GM19099 (cell line): ENCODE data around the gene NOL9.

Source experiments
- POLR2A ChIP-seq: IDR thresholded peaks from 3 replicates; pipeline ENCODE4 v1.6.1; 2011; ENCODE audit warnings: low read depth; ENCODE audit not compliant: insufficient read length; ENCODE audit errors: extremely low read depth

The NOL9 gene

DNA sequence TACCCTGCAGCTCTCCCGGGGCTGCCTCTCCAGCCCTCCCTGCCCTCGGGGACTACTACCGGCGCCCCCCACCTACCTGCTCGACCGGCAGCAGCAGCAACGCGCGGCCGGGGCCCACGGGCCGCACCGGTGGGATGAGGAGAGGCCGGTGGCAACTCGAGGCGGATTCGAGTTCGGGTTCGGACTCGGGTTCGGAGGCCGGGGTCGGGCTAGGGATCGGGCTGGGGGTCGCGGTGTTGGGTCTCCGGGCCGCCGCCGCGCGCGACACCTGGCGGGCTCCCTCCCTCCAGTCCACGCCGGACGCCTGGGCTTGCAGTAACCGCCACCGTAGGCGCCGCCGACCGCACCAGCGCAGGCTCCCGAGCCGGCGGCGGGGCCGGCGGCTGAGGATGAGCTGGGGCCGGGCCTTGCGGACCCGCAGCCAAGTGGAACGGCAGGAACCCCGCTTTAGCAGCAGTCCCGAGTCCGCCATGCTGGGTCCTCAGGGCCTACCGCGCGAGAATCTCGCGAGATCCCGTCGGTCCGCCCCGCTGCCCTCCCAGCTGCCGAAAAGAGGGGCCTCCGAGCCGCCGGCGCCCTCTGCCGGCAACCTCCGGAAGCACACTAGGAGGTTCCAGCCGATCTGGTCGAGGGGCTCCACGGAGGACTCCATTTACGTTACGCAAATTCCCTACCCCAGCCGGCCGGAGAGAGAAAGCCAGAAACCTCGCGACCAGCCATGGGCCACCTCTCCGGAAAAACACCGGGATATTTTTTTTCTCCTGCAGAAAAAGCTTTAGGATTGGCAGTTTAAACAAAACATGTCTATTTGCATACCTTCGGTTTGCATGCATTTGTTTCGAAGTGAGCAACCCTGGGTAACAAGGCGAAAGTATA, at the start of gene NOL9:
Gene NOL9, minus strand, starts transcription at position 483 of the 876 bp plus-strand sequence. Its CDS starts 11 bp downstream, at position 472.
- TF ChIP-seq POLR2A, result peak; percentile 91

DNA sequence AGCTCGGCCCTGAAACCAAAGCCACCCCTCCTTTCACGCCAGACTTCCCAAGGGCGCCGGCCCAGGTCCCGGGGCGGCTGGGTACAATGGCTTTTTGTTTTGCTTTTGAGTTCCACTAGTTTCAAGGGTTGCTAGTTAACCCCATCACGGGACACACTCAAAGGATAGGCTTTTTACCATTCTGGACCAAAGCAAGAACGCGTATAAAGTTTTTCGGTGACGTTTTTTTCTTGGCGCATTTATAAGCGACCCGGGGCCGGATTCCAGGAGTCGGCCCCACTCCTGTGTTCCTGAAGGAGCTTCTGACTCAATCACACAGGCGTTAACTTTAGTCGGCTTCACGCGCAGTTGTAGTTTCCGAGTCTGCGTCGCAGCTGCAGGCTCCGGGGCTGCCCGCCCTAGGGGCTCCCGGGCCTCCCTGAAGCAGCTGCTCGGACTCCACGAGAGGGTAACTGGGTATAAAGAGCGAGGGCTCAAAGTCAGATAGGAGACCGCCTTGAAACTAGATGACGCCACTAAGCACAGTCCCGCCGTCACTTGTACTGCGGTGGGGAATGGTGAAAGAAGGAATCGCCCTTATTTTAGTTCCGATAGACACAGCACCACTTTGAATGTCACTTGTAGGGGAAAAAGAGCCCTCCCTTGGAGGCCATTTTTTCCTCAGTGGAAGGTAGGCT, 49.1 kb upstream of the NOL9 start:
- TF ChIP-seq POLR2A, result no peak

DNA sequence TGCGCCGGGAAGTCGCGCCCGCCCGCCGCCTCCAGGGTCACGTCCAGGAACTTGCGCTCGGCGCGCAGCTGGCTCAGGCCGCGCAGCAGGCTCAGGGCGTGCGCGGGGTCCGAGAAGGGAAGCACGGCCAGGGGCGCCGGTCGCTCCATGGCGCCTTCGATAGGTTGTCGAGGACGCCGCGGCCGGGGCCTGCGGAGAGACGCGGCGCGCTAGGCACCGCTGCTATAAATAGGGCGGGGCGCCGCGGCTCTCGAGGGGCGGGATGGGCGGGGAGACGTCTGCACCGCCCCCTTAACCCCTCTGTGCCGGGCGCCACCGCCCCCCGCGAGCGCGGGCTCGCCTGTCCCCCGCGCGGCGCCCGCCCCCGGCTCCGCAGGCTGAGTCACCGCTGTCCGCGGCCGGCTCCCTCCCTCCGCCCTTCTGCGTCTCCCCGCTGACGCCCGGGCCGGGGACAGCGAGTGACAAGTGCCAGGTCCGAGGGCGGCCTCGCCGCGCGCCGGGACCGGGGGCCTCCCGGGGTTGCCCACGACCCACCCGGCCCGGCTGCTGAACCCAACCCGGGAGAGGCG, 48.4 kb upstream of the NOL9 start, which contains the start of gene KLHL21:
Gene KLHL21, minus strand, starts transcription at position 201 of the 569 bp plus-strand sequence. Its CDS starts 52 bp downstream, at position 149.
- TF ChIP-seq POLR2A, result peak; percentile 90

DNA sequence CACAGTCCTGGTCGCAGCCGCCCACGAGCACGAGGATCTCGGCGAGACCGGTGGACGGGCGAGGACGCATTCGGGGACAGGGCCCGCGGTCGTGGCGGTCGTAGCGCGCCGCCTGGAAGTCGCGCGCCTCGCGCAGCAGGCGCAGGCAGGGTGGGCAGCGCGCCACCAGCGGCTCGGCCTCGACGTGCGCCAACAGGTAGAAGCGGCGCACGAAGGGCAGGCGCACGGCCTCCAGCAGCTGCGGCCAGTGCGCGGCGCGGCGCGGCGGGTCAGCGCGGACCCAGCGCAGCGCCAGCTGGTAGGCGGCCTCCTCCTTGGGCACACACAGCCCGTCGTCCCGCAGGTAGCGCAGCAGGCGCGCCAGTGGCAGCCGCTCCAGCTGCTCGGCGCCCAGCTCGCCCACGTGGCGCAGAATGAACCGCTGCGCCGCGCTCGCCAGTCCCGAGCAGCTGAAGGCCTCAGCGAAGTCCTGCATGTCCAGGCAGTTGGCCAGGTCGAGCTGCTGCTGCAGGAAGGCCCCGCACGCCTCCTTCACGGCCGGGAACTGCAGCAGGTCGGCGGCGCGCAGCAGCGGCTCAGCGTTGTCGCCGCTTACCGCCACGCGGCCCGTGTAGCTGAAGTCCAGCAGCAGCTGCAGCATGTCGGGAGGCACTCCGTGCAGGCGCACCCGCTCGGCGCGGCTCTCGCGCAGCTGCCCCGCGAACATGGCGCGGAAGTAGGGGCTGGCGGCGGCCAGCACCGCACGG, 47.8 kb upstream of the NOL9 start:
- TF ChIP-seq POLR2A, result no peak

DNA sequence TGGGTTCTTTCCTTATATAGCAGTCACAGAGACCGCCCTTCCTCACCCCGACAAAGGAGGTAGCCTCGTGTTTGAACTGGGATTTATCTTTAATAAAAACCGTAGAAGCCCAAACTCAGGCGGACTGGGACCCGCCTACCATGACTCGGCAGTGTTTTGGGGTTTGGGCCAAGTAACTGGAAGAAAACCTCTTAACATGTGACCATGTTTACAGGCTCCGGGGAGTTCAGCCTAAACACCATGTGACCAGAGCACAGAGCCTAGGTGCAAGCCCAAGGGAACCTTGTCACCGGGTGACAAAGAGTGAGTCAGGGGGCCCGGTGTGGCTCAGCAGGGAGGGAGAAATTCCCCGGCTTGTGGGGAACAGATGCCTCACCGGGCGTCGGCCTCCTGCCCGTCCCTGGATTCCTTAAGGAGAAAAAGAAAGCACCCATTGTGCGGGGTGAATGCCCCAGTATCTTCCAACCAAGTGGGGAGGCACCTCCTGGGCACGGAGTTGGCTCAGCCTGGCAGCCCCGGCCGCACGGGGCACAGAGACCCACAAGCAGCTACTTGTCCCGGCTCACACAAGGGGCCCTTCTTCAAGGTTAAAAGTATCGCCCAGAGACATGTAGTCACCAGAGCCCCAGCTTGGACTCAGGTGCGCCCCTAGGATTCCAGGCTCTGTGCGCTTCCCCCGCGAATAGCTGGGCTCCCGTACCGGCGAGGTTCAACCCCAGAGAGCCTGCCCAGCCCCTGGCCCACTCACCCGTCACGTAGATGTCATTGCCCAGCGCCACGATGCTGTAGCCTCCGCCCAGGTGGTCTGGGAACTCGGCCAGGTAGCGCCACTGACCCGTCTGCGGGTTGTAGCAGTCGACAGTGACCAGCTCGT, 47.0 kb upstream of the NOL9 start:
- peak; percentile 11 for TF ChIP-seq POLR2A

DNA sequence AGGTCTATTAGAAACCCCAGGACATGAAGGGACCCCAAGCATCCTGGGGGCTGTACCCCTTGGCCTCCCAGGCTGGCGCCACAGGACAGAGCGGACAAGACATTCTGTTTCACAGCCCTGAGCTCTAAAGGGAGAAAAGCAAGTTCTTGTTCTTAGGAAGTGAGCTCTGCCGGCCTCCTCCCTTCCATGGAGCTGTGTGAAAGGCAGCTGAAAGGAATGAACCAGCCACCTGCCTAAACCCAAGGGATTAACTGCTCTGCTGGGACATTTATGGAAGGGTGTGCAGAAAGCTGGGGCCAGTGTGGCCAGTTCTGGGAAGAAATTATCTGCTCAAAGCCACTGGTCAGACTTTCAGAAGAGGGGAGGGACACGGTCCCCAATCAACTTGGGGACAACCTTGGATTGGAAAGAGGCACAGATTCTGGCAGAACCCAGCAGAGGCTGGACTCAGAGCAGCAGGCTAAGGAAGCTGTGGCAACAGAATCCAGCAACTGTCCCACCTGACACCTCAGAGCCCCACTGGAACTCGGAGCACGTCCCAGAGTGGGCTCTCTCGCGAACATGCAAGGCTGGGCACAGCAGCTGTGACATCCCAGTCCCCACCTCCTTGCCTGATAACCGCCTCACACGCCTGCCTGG, 46.2 kb upstream of the NOL9 start:
- TF ChIP-seq POLR2A, result no peak

DNA sequence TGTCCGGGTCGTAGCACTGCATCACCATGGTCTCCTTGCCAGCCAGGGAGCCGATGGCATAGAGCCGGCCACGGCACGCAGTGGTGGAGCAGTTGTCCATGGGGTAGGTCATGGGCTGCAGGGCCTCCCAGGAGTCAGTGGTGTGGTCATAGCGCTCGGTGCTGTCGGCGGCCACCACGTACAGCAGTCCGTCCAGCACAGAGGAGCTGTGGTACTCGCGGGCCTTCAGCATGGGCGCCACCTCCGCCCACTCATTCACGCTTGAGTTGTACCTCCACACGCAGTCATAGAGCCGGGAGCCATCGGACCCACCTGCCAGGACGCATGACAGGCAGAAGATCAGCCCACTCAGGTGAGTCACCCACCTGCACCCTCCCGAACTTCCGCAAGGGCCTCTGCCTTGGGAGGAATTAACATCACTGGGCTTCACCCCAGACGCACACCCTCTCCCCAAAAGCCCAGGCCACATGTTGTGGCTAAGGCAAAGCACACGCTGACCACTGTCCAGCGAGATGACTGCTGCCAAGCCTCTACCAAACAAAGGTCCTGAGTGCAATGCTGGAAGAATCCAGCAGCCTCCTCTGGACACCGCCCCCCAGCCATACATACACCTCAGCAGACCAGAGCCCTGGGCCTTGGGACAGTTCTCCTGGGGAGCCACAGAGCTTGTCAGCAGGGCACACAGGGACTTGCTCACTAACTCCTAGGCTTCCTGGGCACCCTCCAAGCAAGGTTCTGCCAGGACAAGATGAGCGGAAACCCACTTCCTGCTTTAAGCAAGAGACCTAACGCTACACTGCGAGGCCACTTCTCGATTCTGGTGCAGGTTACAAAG, 45.0 kb upstream of the NOL9 start:
- no peak for TF ChIP-seq POLR2A

DNA sequence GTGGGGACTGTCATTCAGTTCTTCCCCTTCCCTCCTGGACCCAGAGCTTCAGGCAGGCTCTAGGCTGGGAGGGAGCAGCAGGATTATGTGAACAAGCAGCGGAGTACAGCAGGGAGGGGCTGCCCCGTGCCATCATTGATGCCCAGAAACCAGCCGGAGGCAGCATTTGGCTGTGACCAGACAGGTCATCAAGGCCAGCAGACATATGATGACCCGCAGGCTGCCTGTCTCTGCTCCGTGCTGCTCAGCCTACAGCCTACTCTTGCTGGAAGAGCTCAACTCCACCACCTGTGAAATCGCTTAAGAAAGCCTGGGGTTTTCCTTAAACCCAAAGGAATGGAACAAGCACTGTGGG, 43.4 kb upstream of the NOL9 start:
- TF ChIP-seq POLR2A, result no peak

DNA sequence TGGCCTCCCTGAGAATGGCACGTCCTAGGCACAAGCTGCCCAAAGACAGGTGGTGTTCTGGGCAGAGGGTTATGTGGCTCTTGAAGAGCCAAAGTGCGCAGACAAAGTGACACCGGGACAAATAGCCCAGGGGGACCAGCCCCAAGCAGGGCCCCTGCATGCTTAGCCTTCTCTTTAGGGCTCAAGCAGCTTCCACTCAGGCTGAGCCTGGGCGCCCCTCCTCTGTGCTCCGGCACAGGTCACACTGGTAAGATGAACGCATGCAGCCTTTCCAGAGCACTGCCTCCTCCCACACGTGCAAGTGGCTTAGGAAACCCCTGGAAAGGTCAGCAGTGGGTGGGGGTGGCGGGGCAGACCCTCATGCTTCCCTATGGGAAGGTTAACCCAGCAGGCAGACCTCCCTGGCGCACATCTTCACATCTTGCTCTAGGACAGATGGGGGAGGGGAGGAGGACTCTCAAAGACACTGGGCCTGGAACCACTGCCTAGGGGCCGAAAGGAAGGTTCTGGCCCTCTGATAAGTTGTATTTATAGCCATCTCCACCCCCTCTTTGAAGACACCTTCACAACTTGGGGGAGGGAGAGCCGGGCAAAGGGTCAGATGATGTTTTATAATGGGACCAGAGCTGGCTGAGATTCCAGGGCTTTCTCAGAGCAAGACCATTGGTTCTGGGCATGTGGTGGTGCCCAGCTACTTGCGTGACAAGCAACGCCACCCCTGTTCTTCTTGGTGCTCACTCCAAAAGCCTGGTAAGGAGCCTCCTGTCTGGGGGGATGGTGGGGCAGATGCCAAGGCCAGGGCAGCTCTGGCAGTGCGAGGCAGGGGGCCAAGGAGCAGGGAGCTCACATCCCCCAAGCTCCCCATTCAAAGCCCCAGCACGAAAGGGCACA, 42.8 kb upstream of the NOL9 start:
- no peak for TF ChIP-seq POLR2A

DNA sequence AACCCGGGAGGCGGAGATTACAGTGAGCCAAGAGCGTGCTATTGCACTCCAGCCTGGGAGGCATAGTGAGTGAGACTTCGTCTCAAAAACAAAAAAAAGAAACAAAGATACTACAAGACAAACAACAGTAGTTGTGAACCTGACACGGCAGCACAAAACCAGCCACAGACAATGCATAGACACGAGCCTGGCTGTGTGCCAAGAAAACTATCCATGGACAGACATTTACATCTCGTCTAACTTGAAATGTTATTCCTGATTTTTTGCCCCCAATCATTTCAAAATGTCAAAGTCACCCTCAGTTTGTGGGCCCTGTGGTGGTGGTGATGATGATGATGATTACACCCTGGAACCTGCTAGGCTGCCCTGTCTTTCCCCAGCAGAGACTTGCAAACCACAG, 42.0 kb upstream of the NOL9 start:
- TF ChIP-seq POLR2A, result no peak

DNA sequence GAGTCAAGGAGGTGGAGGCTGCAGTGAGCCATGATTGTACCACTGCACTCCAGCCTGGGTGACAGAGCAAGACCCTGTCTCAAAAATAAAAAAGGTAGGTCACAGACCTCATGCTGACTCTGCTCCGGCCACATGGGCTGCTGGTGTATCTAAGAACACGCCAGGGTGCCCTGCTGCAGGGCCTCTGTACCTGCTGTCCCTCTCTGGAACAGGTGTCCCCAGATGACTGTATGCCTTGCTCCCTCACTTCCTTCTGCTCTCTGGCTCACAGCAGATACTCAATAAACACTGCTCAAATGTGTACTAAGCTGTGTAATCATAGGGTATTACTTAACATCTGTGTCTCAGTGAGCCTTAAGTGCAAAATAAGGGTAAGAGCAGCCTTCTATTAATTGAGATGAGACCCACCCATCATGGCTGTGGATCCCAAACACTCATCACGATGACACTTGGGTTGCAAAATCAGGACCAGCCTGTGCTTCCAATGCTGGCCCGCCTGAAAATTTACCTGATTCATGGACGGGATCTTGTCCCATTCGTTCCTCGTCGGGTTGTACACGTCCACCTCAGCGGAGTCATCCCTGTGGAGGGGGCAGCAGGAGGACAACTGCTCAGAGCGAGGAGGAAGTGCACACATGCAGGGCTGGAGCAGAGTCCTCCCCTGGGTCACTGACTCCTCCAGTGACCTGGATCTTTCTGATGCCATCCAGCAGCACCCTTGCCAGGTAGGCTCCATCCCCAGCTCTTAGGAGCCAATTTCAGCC, 40.8 kb upstream of the NOL9 start:
- no peak for TF ChIP-seq POLR2A
